HG03571 (cell line): Measurements from ENCODE around the gene HLX.

Source experiments
- ATAC-seq: cut with Tn5 transposase; IDR thresholded peaks from one replicate; pipeline ENCODE4 v1.9.1; 2021; ENCODE audit not compliant: unreplicated experiment

Gene HLX

DNA sequence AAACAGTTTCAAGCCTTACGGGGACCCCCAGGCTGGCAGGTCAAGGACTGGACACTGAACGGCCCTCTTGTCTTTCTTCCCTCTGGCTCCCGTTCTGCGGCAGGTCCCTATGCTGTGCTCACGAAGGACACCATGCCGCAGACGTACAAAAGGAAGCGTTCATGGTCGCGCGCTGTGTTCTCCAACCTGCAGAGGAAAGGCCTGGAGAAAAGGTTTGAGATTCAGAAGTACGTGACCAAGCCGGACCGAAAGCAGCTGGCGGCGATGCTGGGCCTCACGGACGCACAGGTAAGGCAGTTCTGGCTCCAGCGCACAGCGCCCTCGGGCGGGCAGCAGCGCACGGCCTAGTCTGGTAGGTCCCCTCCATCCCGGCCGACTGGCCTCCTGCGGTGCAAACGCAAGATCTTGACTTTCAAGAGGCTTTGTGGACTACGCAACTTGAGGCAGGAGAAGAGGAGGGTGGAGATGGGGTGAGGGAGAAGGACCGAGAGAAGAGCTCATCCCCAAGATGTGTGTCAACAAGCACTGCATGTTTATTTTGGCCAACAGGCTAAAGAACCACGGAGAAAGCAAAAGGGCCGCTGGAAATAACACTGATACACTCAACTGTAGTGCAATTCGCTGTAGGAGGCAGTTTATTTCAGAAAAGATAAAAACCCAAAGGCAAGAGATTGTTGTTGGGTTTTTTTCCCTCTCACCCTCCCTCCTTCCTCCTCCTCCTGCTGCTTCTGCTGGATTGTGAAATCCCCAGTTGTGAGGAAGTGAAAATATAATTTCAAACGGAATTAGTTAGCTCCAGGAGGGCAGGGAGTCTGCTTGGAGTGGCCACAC is 3.0 kb downstream of the HLX start:
- no peak for ATAC-seq

DNA sequence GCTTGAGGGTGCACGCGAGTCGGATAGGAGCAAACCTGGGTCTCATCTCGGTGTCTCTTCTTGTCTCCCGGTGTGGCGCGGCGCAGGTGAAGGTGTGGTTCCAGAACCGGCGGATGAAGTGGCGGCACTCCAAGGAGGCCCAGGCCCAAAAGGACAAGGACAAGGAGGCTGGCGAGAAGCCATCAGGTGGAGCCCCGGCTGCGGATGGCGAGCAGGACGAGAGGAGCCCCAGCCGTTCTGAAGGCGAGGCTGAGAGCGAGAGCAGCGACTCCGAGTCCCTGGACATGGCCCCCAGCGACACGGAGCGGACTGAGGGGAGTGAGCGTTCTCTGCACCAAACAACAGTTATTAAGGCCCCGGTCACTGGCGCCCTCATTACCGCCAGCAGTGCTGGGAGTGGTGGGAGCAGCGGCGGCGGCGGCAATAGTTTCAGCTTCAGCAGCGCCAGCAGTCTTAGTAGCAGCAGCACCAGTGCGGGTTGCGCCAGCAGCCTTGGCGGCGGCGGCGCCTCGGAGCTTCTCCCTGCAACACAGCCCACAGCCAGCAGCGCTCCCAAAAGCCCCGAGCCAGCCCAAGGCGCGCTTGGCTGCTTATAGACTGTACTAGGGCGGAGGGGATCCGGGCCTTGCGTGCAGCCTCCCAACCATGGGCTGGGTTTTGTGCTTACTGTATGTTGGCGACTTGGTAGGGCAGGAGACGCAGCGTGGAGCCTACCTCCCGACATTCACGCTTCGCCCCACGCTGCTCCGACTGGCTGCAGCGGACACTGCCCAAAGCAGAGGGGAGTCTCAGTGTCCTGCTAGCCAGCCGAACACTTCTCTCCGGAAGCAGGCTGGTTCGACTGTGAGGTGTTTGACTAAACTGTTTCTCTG is 5.1 kb downstream of the HLX start:
- ATAC-seq, result no peak

DNA sequence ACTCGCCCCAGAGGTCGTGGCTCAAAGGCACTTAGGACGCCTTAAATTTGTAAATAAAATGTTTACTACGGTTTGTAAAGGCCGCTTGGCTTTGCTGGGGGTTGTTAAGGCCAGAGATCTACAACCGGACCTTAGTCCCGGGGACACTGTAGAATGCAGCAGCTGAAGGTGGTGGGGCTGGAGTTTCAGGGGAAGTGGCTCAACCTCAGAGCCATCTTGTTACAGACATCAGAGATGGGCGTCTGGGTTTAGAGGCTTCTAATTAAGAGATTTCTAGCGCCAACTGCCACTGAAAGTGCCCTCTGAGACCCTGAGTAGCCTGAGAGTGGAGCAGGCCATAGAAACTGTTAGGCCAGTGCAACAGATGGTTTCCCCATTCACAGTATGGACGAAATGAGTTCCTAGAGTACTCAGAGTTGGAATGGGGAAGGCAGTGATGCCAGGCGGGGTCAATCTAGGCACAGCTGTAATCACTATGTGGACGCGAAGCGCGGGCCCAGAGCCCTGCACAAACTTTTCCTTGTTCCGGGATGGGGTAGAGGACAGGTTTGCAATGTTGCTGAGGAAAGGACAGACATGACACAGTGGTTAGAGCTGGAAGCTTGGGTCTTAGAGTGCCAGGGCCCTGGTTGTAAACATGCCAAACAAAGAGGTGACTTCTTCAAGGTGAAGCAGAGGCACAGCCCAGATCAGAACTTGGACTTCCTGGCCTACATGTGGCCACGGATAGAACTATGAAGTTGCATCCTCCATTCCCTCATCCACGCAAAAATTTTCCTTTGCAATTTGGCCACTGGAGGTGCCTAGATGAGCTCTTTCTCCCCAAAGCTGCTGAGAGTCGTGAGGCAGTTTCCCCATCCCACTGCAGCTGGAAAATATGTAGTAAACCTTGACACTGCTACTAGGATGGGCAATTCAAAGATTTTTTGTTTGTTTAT is 6.0 kb downstream of the HLX start:
- ATAC-seq, result no peak

DNA sequence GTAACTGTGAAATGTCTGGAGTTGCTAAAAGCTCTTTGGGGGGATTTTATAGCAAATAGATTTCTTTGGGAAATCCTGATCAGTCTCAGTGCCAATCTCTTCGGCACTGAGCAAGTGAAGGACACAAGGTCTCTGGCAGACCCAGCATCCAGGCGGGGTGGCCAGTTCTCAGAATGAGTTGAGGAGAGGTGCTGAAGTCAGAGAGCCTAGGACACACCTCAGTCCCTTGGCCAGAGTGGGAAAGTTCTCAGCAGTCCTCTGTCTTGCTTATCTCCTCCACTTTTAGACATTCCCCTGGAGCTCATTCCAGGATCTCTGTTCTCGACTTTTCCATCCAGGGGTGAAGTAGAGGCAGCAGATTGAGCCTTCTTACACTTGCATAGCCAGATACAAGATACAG is 6.7 kb downstream of the HLX start:
- ATAC-seq, result no peak

DNA sequence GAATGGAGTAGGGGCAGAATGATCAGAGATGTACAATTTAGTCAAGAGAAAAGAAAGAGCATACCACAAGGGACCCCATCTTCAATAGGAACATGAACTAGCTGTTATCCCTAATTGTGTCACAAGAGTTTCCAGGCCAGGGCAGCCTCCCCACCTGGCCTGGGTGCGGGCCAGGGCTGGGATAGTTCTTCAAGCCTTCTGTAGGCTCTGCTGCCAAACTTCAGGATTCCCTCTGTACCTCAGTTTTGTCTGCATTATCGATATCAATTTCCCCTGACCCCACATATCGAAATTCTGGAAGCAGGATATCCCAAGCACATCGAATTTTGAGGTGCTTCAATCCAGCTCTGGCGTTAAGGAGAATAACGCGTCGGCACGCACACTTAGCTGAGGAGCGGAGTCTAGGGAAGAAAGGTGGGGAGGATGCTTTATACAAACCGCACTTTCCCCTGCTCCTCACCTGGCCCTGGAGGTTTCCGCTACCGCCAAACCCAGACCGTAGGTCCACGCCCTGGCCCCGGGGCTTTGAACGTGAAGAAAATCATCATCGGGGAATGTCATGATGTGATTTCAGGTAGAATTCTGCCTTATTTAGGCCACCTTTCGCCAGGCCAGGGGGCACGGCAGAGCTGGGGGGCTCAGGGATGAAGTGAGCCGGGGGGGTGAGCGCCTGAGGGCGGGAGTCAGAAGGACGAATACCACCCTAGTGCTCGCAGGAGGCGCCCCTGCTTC is 7.4 kb downstream of the HLX start:
- no peak for ATAC-seq

DNA sequence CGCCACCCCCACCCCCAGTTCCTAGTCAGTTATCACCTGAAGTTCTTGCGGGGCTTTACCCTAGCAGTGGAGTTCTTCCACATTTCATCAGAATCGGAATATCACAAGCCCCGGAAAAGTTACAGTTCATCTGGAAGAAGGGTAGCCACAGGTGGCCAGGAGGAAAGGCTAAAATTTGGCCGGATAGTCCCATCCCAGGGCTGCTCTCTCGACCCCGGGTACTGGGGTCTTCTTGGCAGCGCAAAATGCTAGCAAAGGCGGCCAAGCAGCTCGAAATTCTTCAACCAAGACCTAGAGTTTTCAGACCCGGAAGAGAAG is 7.9 kb downstream of the HLX start:
- ATAC-seq, result no peak

DNA sequence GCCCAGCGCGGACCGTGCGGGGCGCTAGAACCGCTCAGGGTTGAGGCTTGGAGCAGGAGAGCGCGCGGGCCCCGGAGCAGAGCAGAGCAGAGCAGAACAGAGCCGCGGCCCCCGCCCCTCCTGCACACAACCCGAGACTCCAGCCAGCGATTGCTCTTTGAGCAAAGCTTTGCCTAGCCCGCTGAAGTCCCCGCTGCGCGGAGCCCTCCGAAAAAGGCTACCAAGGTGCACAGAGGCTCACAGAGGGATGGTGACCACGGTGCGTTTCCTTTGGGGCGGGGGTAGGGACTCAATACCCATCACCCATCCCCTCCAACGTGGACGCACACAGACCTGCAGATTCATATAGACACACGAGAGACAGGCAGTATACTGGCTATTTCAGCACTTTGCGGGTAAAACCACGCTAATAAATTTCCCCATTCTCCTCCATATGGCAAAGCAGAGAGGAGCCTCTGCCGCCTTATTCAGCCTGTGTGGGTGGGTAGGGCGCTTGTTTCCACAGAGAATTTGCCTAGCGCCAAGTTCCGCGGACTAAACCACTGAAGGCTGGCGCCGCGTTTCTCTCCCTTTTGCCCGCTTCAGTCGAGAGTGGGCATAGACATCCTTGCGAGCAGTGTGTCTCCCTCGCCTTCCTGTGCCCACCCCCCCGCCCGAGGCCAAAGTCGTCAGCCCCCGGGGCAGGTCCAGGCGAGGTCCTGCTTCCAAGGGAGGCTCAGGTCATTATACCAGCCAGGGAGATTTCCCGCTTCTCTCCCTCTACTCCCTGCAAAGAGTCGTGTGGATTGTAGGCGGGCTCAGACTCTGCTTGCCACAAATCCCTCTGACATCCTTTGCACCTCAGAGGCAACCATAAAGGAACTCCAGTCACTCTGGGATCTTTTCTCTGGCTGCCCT is 8.5 kb downstream of the HLX start:
- ATAC-seq, result no peak

DNA sequence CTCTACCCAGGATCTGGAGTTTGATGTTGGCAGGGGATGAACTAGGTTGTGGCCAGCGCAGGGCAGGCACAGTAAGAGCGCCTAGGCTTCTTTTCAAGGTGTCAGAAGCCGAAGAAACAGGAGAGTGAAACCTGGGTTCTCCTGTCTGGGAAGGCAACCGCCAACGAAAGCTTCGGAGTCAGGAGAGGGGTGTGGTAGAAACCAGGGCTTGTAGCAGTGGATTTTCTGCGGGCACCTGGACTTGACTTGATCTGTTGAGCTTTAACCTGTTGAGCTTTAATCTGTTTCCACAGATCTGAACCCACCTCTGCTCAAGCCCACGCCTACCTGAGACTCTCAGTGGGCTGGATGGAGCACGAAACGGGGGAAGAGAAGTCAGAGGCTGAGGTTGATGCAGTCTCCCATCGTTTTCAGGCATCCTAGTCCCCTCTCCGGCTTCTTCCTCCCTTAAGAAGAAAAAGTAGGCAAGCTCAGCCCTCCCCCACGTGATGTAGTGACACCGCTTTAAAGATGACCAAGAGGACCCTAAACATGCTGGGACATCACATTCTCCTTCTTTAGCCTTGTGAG is 9.3 kb downstream of the HLX start:
- no peak for ATAC-seq

DNA sequence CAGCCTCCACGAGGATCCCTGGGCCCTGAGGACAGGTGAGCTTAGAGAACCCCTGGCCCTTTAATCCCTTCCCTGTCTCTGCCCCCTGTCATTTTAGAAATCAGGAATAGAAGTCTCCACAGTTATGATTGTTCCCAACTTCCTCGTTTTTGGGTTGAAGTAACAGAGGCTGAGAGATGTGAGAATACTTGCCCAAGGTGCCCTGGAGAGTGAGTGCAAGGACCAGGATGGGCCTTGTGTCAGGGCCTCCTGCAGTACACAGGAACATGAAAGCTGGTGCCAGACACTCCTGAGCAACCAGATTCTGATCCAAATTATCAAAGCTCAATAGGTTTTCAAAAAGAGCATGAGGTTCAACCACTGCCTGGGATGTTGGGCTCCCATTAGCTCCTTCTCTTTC is 10.1 kb downstream of the HLX start:
- ATAC-seq, result no peak

DNA sequence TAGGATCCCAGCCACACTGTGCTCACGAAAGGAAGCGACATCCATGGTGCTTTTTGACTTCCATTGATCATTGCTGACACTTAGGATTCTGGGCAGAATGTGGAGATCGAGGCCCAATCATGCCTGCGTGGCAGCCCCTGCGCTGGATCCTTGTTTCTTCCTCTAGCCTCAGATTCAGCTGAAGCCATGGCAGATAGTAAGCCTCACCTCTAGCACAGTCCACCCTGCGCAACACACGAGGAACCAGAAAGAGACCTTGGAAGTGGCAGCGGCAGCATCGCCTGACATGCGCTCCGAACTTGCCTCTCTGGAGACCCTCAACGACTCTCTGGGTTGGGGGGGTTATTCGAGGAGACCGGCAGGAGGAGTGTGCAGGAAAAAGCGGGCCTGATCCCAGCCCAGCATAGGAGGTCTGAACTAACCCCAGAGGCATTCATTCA is 10.6 kb downstream of the HLX start:
- ATAC-seq, result no peak

DNA sequence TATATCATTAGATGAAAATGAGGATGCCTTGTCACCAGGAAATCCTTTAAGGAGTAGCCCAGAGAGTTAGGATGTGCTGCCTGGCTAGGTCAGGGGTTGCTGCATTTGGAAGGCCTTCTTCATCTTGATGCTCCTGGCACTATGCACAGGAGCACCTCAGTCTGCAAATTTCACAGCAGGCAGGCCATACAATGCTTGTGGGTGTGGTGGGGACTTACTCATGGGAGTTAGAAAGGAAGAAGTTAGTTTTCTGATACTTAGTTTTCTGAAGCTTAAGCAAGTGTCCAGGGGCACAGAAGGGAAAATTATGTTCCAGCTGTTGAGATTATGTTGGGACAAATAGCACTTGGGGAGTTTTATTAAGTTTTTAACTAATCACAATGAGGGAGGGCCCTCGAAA is 11.4 kb downstream of the HLX start:
- ATAC-seq, result no peak

DNA sequence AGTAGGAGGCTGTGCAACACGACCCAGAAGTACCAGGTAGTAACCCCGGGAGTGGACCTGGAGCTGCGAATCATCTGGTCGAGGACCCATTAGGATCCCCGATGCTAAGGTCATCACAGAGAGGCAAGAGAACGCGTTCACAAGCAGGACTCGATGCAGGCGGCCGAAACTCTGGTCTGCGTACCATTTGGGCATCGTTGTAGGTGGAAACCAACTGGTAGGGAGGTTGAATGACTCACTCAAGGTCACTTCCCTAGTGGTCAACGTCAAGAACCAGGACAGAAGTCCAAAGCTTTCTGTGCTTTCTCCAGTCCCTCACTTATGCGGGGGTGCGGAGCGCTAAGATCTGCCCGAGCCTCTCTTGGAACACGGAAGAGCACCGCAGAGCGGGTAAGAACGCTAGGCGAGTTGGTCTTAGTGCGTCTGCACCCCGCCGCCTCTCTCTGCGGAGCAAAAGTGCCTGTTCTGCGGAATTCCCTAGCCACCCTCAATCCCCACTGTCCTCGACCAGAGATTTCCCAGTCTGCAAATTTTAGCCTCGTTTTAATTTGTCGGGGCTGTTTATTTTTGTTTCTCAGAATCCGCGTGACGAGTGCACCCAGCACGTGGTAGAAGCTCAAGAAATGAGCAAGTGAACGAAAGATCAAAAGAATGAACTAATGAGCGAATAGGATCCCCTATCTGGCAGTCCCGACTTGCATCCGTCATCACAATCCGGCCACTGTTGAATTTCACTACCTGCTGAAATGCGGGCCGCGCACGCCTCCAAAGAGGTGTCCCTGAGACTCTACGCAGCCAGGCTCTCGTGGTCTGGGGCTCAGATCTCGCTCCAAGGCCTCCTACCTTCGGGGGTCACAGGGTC is 12.2 kb downstream of the HLX start:
- ATAC-seq, result no peak

DNA sequence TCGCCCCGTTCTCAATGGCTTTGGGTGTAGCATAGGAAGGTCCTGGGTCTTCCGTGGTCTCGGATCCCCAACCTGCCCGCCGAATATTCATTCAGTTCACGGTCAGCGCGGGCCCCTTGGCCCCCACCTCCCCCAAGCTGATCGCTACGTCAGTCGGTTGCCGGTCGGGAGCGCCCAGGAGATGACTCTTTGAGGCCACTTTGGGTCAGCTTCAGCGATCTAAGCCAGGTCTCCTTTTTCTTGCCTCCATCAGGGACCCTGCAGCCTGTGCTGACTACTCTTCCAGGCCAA is 12.8 kb downstream of the HLX start:
- ATAC-seq, result no peak

DNA sequence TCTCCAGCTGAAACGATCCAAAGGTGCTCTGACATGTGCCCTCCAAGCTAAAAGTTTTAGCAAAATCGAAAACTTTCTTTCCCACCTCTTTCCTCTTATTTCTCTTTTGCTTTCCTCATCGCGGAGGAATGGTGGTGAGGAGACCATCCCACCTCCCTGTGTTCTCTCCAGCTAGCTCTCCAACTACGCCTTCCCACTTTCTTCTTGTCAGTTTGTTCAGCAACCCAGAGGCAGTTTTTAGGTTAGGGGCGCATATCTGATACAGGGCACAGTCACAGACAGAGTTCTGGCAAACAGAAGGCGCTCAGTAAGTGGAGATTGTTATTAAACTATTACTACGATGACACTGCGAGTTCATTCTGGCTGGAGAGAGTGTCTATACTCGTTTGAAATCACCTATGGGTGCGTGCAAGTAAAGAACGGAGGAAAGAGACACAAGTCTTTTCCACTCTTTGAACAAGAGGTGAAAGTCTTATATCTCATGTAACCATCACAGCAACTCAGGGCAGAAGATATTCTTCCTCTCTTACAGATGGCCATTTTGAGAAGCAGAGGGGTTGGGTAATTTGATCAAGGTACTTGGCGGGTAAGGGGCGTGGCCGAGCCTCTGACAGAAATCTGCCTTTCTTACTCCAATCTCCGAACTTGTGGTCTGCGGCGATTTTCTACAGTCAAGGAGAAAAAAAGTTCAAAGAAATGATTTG is 13.9 kb downstream of the HLX start:
- no peak for ATAC-seq

DNA sequence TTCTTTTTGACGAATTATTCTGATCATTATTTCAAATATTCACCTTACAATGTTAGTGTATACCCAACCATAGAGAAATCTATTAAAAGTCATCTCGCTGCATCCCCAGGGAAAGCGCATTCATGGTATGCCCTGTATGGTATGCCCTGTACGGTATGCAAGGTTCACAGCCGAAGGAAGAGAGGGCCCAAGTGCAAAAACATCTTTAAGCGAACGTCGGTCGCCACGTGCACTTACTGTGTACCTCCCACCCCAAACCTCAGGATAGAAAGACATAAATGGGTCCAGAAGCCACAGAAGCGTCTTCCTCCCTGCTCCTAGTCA is 14.4 kb downstream of the HLX start:
- no peak for ATAC-seq

DNA sequence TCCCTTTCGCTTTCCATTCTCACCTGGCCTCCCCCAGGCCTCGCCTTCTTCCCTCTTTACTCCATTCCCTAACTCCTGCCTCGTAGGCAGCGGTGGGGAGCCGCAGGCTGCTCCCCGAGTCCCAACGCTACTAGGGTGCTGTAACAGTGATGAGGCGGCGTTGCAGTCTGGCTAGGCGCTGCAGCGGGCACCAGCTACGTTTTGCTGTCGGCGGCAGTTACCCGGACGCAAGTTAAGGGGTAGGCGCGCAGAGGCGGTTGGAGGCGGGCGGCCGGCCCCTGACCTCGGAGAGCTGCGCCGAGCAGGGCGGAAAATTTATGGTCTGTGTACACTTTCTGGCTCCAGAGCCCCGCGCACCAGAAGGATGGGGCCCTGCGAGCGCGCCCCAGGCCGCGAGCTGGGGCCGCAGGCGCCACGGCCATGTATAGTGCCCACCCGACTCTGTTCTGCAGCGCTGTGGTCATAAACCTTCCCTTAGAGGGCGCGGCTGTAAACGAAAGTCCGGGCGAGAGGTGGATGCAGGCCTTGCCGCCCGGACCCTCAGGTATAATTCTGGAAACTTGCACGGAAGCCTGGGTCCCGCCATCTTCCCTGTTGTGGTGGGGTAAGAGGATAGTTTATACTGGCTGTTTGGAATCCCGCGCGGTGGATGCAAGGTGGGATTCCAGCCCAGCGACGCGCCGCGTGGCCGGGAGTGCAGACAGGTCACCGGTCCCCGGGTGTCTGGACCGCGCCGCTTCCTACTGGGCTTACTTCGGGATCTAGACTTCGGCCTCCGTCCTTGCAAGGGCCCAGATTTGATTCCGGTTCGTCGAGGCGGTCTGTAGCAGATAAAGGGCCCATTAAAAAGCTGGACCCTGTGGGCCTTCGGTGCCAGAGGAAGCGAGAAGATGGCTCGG is 15.0 kb downstream of the HLX start:
- ATAC-seq, result no peak

DNA sequence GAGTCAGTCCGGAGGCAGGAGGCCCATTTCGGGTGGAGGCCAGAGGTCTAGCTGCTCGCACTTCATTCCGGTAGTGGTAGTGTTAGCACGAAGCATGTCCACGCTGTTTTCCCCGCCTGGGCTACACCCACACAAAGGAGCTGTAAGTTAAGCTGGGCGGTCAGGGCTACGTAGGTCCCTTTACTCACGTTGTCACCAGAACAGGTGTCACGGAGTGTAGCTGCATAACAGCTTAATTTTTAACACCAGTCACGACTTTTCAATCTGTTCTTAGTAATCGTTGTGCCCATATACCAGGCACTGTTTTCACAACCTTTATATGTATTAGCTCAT is 15.6 kb downstream of the HLX start:
- ATAC-seq, result no peak
